HG02943 (cell line): Measurements from ENCODE around the gene MIOS.
"Not testable (repeated sequence)": the region's sequence is repeated elsewhere in the genome, so short reads cannot be mapped to it uniquely, and the experiment has no call there.

Experiments used
- ATAC-seq: cut with Tn5 transposase; IDR thresholded peaks from one replicate; pipeline ENCODE4 v1.9.1; 2021; ENCODE audit warnings: mild to moderate bottlenecking, low read depth, moderate library complexity; ENCODE audit not compliant: unreplicated experiment

Gene MIOS

DNA sequence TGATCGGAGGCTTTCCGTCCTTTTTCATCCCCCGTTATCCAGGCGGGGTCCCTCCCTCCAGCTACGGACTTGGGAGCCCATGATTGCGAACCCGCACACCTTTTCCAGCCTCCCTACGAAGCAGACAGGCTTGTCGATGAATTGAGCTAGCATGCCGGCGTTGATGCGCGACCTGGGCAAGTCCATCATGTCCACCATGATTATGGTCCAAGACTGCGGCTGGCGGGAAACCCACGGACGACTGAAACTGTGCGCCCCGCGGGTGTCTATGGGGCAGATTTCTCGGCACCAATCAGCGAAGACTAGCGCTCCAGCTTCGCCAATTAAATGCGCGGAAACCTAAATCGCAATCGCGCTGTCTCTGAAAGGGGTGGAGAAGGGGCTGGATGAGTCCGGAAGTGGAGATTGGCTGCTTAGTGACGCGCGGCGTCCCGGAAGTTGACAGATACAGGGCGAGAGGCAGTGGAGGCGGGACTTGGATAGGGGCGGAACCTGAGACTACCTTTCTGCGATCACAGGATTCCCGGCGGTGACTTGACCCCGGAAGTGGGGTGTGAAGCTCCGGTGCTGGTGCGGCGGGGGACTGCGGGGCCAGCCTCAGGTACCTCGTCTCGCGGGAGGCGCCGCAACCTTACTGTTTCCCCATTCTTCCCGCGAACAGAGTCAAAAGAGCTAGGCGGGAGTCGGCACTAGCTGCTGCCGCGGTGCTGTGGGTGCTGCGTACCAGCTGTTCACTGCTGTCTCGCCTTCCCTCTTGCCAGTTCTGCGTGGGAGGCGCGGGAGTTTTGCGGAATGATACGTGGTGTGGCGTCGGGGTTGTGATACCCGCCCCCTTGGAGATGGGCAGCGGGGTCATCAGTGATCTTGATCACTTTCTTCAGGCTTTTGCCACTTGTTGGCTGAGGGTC, 73.8 kb downstream of the MIOS start, which contains the start of gene UMAD1:
UMAD1 (plus strand) TSS at position 532 of the 908 bp plus-strand sequence. CDS start 32,620 bp downstream, outside the sequence.
- peak; percentile 98 for ATAC-seq

DNA sequence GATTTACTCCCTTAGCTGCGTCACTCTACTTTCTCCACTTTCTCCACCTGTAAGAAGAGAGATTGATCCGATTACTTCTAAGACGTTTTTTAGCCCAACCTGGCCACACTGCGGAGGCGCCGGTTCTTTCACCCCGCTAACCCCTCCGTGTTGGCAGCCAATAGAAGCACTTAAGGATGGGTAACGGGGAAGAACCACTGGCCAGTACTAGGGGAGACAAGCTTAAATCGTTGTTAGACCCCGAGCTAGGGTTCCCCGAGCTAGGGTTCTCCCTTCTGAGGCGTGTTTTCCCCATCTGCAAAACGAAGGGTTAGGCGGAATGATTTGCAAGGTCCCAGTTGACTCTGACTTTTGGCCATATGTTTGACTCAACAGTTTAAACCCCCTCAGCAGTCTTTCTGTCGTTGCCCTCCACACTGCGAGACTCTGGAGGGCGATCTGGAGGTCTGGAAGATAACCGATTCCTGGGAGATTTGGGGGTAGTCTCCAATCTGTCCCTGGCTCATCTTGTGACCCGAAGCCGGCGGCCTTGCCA, 74.5 kb downstream of the MIOS start:
- peak; percentile 21 for ATAC-seq

DNA sequence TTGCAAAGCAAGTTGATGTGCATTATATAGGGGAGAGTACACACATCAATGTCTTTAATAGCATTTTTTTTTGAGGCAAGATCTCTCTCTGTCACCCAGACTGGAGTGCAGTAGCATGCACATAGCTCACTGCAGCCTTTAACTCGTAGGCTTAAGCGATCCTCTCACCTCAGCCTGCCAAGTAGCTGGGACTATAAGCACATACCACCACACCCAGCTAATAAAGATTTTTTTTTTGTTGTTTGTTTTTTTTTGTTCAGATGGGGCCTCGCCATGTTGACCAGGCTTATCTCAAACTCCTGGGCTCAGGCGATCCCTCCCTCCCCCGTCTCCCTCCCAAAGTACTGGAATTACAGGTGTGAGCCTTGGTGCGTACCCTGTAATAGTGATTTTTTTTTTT, 75.4 kb downstream of the MIOS start:
- no peak for ATAC-seq

DNA sequence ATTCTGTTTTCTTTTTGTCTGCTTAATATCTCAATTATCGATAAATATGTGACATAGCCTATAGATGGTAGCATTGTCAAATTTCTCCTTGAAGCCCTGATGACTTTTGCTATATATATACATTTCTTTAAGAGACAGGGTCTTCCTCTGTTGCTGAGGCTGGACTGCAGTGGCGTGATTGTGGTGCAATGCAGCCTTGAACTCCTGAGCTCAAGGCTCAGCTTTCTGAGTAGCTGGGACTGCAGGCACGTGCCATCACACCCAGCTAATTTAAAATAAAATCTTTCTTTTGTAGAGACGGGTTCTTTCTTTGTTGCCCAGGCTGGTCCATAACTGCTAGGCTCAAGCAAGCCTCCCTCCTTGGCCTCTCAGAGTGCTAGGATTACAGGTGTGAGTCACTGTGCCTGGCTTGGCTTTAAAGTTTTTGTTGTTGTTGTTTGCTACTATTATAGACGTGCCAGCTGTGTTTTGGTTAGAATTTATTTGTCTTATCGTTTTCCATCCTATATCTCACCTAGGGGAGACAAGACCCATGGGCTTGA, 80.9 kb downstream of the MIOS start:
- no peak for ATAC-seq

DNA sequence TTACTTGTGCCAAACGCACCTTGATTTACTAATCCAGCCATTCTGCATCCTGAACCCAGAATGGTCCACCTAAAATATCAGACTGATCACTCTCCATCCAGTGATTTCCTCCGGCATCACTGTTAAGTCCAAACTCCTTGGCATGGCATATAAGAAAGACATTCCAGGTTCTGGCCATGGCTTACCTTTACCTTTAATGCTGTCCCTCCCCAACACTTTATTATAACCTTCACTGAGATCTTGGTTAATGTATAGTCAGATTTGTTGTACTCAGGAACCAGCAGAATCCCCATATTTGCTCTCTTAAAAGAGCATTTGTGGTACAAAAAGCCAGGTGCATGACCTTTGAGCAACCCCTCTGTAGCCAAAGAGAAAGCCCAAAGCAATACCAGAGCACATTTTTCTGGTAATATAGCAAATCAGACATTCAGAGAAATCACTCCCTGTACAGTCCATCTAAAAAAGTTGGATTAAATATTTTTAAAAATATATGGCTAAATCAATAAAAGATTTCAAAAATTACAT, 84.1 kb downstream of the MIOS start:
- ATAC-seq, result no peak

DNA sequence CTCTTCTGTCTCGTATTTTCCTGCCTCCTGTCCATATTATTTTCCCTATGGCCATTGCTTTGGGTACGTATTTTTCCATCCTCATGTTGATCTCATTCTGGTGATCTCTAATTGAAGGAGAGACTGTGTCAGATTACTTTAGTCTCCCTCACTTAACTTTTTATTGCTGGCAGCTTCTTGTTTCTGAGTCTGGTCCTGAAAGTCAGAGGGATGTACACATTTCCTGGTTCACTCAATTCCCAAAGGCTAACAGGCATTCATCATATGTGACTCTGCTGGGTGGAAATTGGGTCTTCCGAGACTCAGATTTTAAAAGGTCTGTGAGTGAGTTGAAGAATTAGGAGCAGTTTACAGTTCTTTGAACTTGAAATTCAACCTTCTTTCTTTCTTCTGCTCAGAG, 84.8 kb downstream of the MIOS start:
- ATAC-seq, result no peak

DNA sequence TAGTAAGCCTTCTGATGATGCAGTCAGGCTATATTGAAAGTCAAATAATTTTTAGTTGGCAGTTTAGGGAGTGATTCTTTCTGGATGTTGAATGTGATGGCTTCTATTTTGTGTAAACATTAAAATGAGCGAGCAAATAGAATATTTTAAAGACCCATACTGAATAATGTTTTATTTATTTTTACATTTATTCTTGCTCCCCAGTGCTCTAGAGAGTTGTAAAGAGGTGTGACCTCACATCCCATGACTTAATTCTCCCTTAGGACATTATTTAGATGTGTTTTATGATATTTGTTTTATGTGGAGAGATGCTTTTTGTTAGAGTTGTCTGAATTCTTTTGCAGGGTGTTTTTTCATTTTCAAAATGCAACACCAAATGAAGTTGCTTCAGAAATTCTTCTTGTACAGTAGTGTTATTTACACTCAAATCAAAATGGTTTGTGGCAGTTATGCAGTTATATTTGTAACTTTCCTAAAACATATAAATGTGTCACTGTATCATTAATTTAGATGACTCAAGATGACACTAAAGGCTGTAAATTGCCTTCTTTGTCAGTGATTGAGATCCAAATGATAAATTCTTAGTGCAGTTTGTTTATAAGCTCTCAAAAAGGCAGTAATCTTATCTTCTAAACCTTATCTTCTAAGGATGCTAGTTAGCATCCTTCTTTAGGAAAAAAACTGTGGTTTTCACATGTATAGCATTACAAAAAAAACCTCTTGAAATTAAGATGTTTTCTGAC, 86.3 kb downstream of the MIOS start:
- no peak for ATAC-seq

DNA sequence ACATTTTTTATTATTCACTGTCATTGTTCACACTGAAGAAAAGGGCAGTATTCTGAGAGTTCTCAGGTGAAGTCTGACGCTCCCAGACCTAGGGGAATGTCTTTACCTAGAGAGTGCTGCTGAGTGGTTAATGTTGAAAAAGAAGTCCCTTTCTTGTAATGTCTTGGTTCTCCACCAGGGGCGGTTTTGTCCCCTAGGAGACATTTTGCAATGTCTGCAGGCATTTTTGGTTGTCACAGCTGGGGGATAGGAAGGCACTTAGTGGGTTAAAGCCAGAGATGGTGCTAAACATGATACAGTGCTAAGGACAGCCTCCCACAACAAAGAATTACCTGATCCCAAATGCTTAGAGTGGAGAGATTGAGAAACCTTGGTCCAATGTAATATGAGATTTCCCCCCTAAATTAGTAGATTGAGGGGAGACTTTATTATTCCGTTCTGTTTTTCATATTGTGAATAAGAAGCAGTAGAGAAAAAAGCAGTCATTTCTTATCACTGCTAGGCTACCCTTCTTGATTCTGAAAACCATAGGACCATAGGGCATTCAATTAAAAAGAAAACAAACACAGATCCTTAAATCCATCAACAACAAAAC, 87.0 kb downstream of the MIOS start:
- ATAC-seq, result no peak

DNA sequence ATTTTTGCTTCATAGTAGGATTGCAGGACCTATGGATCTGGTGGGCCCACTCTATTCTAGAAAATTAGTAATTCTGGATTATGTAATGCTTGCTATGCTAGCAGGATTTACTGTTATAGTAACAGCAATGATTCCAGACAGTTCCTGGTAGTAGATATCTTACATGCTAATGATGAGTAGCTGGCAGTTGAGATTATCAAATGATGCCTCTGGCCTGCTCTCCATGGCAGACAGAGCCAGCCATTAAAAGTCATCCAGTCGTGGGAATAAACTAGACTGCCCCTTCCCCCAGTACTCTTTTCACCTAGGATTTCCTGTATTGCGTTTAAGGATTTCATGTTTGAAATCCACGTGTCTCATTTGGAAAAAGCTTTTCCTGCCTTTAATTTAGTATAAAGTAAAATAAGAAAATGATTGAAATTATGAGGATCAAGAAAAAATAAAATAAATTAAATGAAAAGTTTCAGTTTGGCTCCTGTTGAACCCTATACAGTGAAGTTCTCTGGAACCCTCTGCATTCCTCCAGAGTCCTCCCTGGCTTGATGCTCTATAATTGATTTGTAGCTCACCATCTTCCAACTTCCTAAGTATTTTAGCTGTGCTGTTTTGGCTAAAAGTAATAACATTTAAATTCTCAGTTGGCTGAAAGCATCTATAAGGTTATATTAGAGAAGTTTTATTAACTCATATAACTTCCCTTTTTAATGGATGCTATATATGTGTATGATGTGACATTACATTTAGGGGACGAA, 88.5 kb downstream of the MIOS start:
- ATAC-seq, result no peak

DNA sequence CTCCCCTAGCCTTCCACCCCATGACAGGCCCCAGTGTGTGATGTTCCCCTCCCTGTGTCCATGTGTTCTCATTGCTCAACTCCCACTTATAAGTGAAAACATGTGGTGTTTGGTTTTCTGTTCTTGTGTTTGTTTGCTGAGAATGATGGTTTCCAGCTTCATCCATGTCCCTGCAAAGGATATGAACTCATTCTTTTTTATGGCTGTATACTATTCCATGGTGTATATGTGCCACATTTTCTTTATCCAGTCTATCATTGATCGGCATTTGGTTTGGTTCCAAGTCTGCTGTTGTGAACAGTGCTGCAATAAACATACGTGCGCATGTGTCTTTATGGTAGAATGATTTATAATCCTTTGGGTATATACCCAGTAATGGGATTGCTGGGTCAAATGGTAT, 89.8 kb downstream of the MIOS start:
- not testable (repeated sequence) for ATAC-seq
